IMR-90 (cell line): ENCODE measurements around the gene GFRA4. TPM values are rescaled to one million over a fixed set of nuclear protein-coding genes. Genes with fewer than 3 reads are reported as not detected.

Experiments used
- ATAC-seq: fragments of 200-7000 bp; cut with Tn5 transposase; 2 replicates; pipeline ENCODE4 v1.9.1; 2020; ENCODE audit warnings: low read depth, mild to moderate bottlenecking, moderate library complexity
- BruUV-seq: library from RNA; stranded (reverse); fragments of 400-500 nt; replicated peaks from 2 replicates; lab custom pipeline; 2021; lab: Mats Ljungman, UMichigan
- CTCF ChIA-PET: fragments of 300-600 bp; formaldehyde crosslinking; extraction: SDS; loops from one replicate; lab custom pipeline; 2021; ENCODE audit warnings: antibody characterized with exemption; lab: Yijun Ruan, JAX
- POLR2A ChIA-PET: fragments of 300-600 bp; sonication (Branson Sonifier 250); formaldehyde crosslinking; loops from one replicate; lab custom pipeline; 2022; ENCODE audit warnings: antibody characterized with exemption; ENCODE audit not compliant: unreplicated experiment; lab: Charles Lee
- DNase-seq: peaks from one replicate; pipeline ENCODE4 v3.0.0; 2013
- H2AFZ ChIP-seq: replicated peaks from 2 replicates; pipeline ENCODE3; 2013; ENCODE audit warnings: low read length, mild to moderate bottlenecking; ENCODE audit not compliant: poor library complexity
- H2AK5ac ChIP-seq: 2 replicates; pipeline ENCODE4 v1.6.1; 2013; ENCODE audit warnings: low read depth, low read length, inconsistent platforms
- H2AK9ac ChIP-seq: replicated peaks from 2 replicates; pipeline ENCODE3; 2013; ENCODE audit warnings: mild to moderate bottlenecking, low read depth, low read length, moderate library complexity; ENCODE audit not compliant: poor library complexity
- H2BK120ac ChIP-seq: 2 replicates; pipeline ENCODE4 v1.6.1; 2013; ENCODE audit warnings: low read depth, low read length, inconsistent platforms
- H2BK15ac ChIP-seq: 3 replicates; pipeline ENCODE4 v1.6.1; 2013; ENCODE audit warnings: low read depth, low read length, inconsistent platforms
- H2BK20ac ChIP-seq: 2 replicates; pipeline ENCODE4 v1.6.1; 2013; ENCODE audit warnings: low read depth, mild to moderate bottlenecking, inconsistent platforms, low read length, moderate library complexity
- H2BK5ac ChIP-seq: 2 replicates; pipeline ENCODE4 v1.6.1; 2013; ENCODE audit warnings: mild to moderate bottlenecking, low read depth, low read length, inconsistent platforms; ENCODE audit not compliant: poor library complexity, severe bottlenecking
- H3K14ac ChIP-seq: replicated peaks from 2 replicates; pipeline ENCODE4 v1.6.1; 2013; ENCODE audit warnings: low read depth, low read length, inconsistent platforms
- H3K18ac ChIP-seq: 2 replicates; pipeline ENCODE4 v1.6.1; 2013; ENCODE audit warnings: low read depth, low read length, control low read depth
- H3K23ac ChIP-seq: 2 replicates; pipeline ENCODE4 v1.6.1; 2013; ENCODE audit warnings: low read depth, low read length, inconsistent platforms
- H3K27ac ChIP-seq: 2 replicates; pipeline ENCODE4 v1.5.1; 2013; ENCODE audit warnings: mild to moderate bottlenecking, control low read depth, low read length; ENCODE audit not compliant: insufficient read depth
- H3K27me3 ChIP-seq: 2 replicates; pipeline ENCODE4 v1.6.1; 2013; ENCODE audit warnings: low read length; ENCODE audit not compliant: control insufficient read depth, insufficient read depth
- H3K36me3 ChIP-seq: 2 replicates; pipeline ENCODE4 v1.6.1; 2013; ENCODE audit warnings: low read length, mixed read lengths; ENCODE audit not compliant: control insufficient read depth, insufficient read depth
- H3K4ac ChIP-seq: 2 replicates; pipeline ENCODE4 v1.6.1; 2013; ENCODE audit warnings: low read depth, low read length, inconsistent platforms
- H3K4me1 ChIP-seq: 2 replicates; pipeline ENCODE4 v1.6.1; 2013; ENCODE audit warnings: low read length, mixed read lengths; ENCODE audit not compliant: control insufficient read depth, insufficient read depth
- H3K4me2 ChIP-seq: 2 replicates; pipeline ENCODE4 v1.6.1; 2013; ENCODE audit warnings: low read depth, mild to moderate bottlenecking, control low read depth, low read length, moderate library complexity
- H3K4me3 ChIP-seq: 2 replicates; pipeline ENCODE4 v1.5.1; 2013; ENCODE audit warnings: low read depth, mild to moderate bottlenecking, control low read depth, low read length, moderate library complexity; ENCODE audit not compliant: insufficient read depth
- H3K56ac ChIP-seq: 2 replicates; pipeline ENCODE4 v1.6.1; 2013; ENCODE audit warnings: low read length, inconsistent platforms; ENCODE audit not compliant: insufficient read depth; ENCODE audit errors: extremely low read depth
- H3K79me1 ChIP-seq, 2 experiments: 2 replicates each; pipeline ENCODE4 v1.6.1; 2013; ENCODE audit warnings: low read length in 2 of 2, inconsistent platforms in 1 of 2, low read depth in 1 of 2
- H3K9ac ChIP-seq: 2 replicates; pipeline ENCODE4 v1.6.1; 2013; ENCODE audit warnings: low read depth, low read length, control low read depth
- H3K9me1 ChIP-seq: 2 replicates; pipeline ENCODE4 v1.6.1; 2013; ENCODE audit warnings: low read length, inconsistent platforms; ENCODE audit not compliant: insufficient read depth
- H3K9me3 ChIP-seq: 2 replicates; pipeline ENCODE4 v1.6.1; 2013; ENCODE audit warnings: low read length; ENCODE audit not compliant: control insufficient read depth, insufficient read depth
- H4K20me1 ChIP-seq: 2 replicates; pipeline ENCODE4 v1.6.1; 2013; ENCODE audit warnings: low read length, inconsistent platforms; ENCODE audit not compliant: insufficient read depth
- H4K5ac ChIP-seq: 2 replicates; pipeline ENCODE4 v1.6.1; 2013; ENCODE audit warnings: mild to moderate bottlenecking, low read depth, low read length, control low read depth
- H4K8ac ChIP-seq, 2 experiments: 2 replicates each; pipeline ENCODE4 v1.6.1; 2013; ENCODE audit warnings: low read depth in 2 of 2, low read length in 2 of 2, control low read depth in 1 of 2, inconsistent platforms in 1 of 2
- H4K91ac ChIP-seq: 2 replicates; pipeline ENCODE4 v1.6.1; 2013; ENCODE audit warnings: low read depth, low read length, inconsistent platforms; ENCODE audit not compliant: insufficient read depth
- CEBPB ChIP-seq: IDR thresholded peaks from 2 replicates; pipeline ENCODE4 v1.6.1; 2012; ENCODE audit warnings: low read depth, low read length, improper control_type of control experiment
- POLR2A ChIP-seq: IDR thresholded peaks from 2 replicates; pipeline ENCODE4 v1.6.1; 2012; ENCODE audit warnings: mild to moderate bottlenecking, low read depth, low read length
- RAD21 ChIP-seq: IDR thresholded peaks from 2 replicates; pipeline ENCODE4 v1.6.1; 2012; ENCODE audit warnings: low read length, improper control_type of control experiment
- RCOR1 ChIP-seq: IDR thresholded peaks from 2 replicates; pipeline ENCODE4 v1.6.1; 2012; ENCODE audit warnings: mild to moderate bottlenecking, low read length, improper control_type of control experiment; ENCODE audit not compliant: insufficient replicate concordance
- WGBS, 2 experiments: methylation state at CpG; one replicate each; pipeline versions ENCODE4 v1.1.5 to v1.1.7; 2013; ENCODE audit warnings: missing lambda C conversion rate in 2 of 2; ENCODE audit not compliant: insufficient read length in 1 of 2; ENCODE audit errors: extremely low coverage in 2 of 2; 5-methylcytosine and 5-hydroxymethylcytosine counted together
- dilution Hi-C: fragments of 300-500 bp; cut with HindIII; formaldehyde crosslinking; loops from one replicate; pipeline ENCODE4 v1.14.3; 2018; ENCODE audit warnings: low sequenced_read_pairs; ENCODE audit not compliant: unreplicated experiment
- in situ Hi-C: fragments of 300-500 bp; cut with MboI; formaldehyde crosslinking; loops from 3 replicates; pipeline ENCODE4 v1.14.3; 2019; ENCODE audit warnings: low sequenced_read_pairs, inconsistent platforms, mixed read lengths
- intact Hi-C: fragments of 100-400 bp; cut with micrococcal nuclease; formaldehyde crosslinking; loops from 2 replicates; pipeline ENCODE4 v1.10.0; 2022
- polyA plus RNA-seq, 3 experiments: library from polyadenylated mRNA; depleted of rRNA; stranded (reverse); fragments of >200 nt; gene quantifications; 2 replicates each; pipeline ENCODE4 v1.2.3, GENCODE V29; 2012; ENCODE audit warnings: low replicate concordance in 1 of 3
- total RNA-seq: library from RNA; depleted of rRNA; stranded (reverse); fragments of >200 nt; gene quantifications from 2 replicates; pipeline ENCODE4 v1.2.3, GENCODE V29; 2012
- TF ChIP-seq, protein P1 (sequence below): fragments of 150-350 bp; IDR thresholded peaks from 2 replicates; pipeline ENCODE4 v1.6.1; 2017; ENCODE audit warnings: mild to moderate bottlenecking, antibody characterized with exemption, low read length, low read depth
- TF ChIP-seq, protein P2 (sequence below): conservative IDR thresholded peaks from 2 replicates; pipeline ENCODE4 v1.5.1; 2012; ENCODE audit warnings: mild to moderate bottlenecking, low read depth, low read length, improper control_type of control experiment

Gene GFRA4
- total and polyA plus RNA-seq, 2 of the 4 experiments (the other 2 are of a cell fraction): not detected

DNA sequence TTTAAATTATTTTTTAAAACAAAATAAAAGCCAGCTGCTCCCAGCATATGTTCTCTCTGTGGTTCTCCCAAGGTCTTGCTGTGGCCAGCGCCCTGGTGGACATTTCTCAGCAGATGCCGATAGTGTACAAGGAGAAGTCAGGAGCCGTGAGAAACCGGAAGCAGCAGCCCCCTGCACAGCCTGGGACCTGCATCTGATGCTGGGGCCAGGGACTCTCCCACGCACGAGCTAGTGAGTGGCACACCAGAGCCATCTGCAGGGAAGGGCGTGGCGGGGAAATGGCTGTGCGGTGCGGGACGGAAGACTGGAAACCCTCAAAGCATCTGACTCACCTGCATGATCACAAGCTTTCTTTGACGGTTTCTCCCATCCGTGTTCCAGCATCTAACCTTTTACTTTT, 16.5 kb downstream of the GFRA4 start:
- Histone ChIP-seq H2AK9ac (no peak overlapping the region), H4K8ac (no peak overlapping the region), H3K9me3 (no peaks in the 10 kb centered on the region), H3K36me3 (peaks cover 22% of the 10 kb centered on the region), H3K9ac (no peak overlapping the region), H2BK20ac (no peak overlapping the region), H2AFZ (no peak overlapping the region), H3K4ac (no peak overlapping the region), H2AK5ac (no peak overlapping the region), H3K79me1 (no peaks in the 10 kb centered on the region), H3K4me1 (no peaks in the 10 kb centered on the region), H4K20me1 (no peaks in the 10 kb centered on the region), H3K56ac (no peak overlapping the region), H2BK5ac (no peak overlapping the region), H3K9me1 (peaks cover 6% of the 10 kb centered on the region; the same call in 1 of the 2 replicates), H3K4me2 (no peak overlapping the region), H4K5ac (no peak overlapping the region), H3K27me3 (no peaks in the 10 kb centered on the region), H3K14ac (no peak overlapping the region), H3K27ac (no peak overlapping the region), H2BK15ac (no peak overlapping the region), H3K4me3 (no peak overlapping the region), H3K18ac (no peak overlapping the region), H4K91ac (no peak overlapping the region), H3K23ac (no peak overlapping the region), H2BK120ac (no peak overlapping the region)
- in situ Hi-C loops: no loop called here
- intact Hi-C loops: no loop called here
- no TSS peak for BruUV-seq
- TF ChIP-seq, protein P1, sequence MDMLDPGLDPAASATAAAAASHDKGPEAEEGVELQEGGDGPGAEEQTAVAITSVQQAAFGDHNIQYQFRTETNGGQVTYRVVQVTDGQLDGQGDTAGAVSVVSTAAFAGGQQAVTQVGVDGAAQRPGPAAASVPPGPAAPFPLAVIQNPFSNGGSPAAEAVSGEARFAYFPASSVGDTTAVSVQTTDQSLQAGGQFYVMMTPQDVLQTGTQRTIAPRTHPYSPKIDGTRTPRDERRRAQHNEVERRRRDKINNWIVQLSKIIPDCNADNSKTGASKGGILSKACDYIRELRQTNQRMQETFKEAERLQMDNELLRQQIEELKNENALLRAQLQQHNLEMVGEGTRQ: no peak
- TF ChIP-seq POLR2A (no peak), RAD21 (no peak), RCOR1 (no peak), CEBPB (no peak)
- TF ChIP-seq, protein P2, sequence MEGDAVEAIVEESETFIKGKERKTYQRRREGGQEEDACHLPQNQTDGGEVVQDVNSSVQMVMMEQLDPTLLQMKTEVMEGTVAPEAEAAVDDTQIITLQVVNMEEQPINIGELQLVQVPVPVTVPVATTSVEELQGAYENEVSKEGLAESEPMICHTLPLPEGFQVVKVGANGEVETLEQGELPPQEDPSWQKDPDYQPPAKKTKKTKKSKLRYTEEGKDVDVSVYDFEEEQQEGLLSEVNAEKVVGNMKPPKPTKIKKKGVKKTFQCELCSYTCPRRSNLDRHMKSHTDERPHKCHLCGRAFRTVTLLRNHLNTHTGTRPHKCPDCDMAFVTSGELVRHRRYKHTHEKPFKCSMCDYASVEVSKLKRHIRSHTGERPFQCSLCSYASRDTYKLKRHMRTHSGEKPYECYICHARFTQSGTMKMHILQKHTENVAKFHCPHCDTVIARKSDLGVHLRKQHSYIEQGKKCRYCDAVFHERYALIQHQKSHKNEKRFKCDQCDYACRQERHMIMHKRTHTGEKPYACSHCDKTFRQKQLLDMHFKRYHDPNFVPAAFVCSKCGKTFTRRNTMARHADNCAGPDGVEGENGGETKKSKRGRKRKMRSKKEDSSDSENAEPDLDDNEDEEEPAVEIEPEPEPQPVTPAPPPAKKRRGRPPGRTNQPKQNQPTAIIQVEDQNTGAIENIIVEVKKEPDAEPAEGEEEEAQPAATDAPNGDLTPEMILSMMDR: no peak
- DNase-seq (no peak), ATAC-seq (no peak)
- CTCF ChIA-PET: interaction anchor here (0.6 kb wide), 1 partner anchor 117 kb away, joined by 3 read pairs; no protein-coding TSS in a partner anchor
- POLR2A ChIA-PET: no interaction called here
- dilution Hi-C loops: no loop called here
- 70% methylated on average over 2 of the region's 13 CpGs; no CpG with 5 or more reads in 1 of the 2 experiments for WGBS, 2 experiments
